T-helper 1 cell treated with Interleukin-12 subunit alpha and Interleukin-12 subunit beta and Interleukin-4 antibody, amounts not matched to agents 30 μg/mL and 1 μg/mL, for 36 hours (primary cell): ENCODE data around the gene ITFG1.

ENCODE experiments used
- H3K27ac Mint-ChIP-seq: one replicate; pipeline ENCODE4 v1.8.0; 2021; ENCODE audit warnings: mild to moderate bottlenecking, mixed read lengths
- H3K27me3 Mint-ChIP-seq: one replicate; pipeline ENCODE4 v1.8.0; 2021; ENCODE audit warnings: low read depth, mixed read lengths
- H3K36me3 Mint-ChIP-seq: one replicate; pipeline ENCODE4 v1.8.0; 2021; ENCODE audit warnings: low read depth, mixed read lengths
- H3K4me1 Mint-ChIP-seq: one replicate; pipeline ENCODE4 v1.8.0; 2021; ENCODE audit warnings: low read depth, mixed read lengths
- H3K4me3 Mint-ChIP-seq: one replicate; pipeline ENCODE4 v1.8.0; 2021; ENCODE audit warnings: mild to moderate bottlenecking, moderate library complexity, mixed read lengths
- H3K9me3 Mint-ChIP-seq: one replicate; pipeline ENCODE4 v1.8.0; 2021; ENCODE audit warnings: mixed read lengths

The ITFG1 gene

DNA sequence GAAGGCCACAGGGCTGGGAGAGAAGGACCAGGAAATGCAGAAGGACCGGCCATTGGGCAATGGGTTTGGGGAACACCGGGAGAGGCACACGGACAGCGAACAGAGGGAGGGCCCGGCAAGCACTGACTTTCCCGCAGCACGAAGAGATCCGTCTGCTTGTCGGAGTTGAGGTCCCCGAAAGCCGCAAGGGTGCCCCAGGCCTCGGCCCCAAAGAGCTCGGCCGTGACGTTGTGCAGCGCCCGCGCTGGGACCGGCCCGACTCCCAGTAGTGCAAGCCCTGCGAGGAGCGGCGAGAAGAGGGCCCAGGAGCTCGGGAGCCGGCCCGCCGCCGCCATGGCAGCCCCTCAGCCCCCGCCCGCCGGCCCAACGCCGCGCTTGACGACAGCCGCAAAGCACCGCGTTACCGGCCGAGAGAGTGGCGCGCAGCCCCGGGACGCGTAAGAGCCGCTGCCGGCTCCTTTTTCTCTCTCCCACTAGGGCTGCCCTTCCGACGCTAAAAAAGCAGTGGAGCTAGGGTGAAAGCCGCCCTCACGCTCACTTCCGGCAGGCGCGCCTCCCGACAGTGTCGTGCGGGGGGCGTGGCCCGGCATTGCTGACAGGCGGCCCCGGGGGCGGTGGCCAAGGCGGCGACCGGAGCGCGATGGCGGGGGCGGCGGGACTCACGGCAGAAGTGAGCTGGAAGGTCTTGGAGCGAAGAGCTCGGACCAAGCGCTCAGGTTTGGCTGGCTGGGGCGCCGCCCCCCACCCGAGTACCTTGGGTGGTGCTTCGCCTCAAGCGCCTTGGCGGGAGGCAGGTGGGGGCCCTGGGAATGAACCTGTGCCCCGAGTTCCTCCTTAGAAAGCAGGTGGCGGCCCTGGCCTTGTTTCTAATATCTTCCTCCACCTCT is at the start of gene ITFG1, which contains the start of gene PHKB:
Gene ITFG1 (minus strand): TSS at position 353 of the 887 bp plus-strand sequence. CDS start 18 bp downstream, at position 335.
Gene PHKB (plus strand): TSS at position 621 of the 887 bp plus-strand sequence. CDS start 20 bp downstream, at position 641.
- H3K4me3 Mint-ChIP-seq, result peak within 1 kb of the TSS; percentile 92
- no peaks in the 10 kb centered on the region for H3K9me3 Mint-ChIP-seq
- peaks cover 25% of the 10 kb centered on the region for H3K36me3 Mint-ChIP-seq
- peaks cover 38% of the 10 kb centered on the region for H3K4me1 Mint-ChIP-seq
- H3K27me3 Mint-ChIP-seq, result no peaks in the 10 kb centered on the region
- H3K27ac Mint-ChIP-seq, result peak within 1 kb of the TSS; percentile 94

DNA sequence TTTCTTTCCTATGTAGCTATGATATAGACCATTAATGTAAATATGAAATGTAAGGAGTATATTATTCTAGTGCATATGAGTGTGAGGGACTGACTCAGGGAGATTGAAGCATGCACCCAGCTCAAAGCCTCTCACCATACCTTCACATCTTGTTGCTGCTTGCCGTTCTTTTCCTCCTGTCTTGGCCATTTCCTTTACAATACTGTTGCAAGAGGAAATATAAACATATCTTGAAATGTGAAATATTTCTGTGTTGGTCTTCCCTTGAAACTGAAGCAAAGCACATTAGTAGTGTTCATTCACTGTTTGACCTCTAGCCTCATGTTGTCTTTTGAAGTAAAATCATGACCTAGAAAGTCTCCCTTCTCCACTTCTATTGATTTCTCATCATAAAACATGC is 46.8 kb upstream of the ITFG1 start:
- Mint-ChIP-seq H3K27ac (no peak overlapping the region), H3K27me3 (no peaks in the 10 kb centered on the region), H3K4me1 (peaks cover 2% of the 10 kb centered on the region), H3K9me3 (no peaks in the 10 kb centered on the region), H3K36me3 (peaks cover 35% of the 10 kb centered on the region), H3K4me3 (no peak overlapping the region)

- Mint-ChIP-seq H3K9me3 (no peaks in the 10 kb centered on the region), H3K36me3 (peaks cover 32% of the 10 kb centered on the region)
Measured at GRCh38 chr16:47506800-47507199, 45.9 kb upstream of the ITFG1 start.

DNA sequence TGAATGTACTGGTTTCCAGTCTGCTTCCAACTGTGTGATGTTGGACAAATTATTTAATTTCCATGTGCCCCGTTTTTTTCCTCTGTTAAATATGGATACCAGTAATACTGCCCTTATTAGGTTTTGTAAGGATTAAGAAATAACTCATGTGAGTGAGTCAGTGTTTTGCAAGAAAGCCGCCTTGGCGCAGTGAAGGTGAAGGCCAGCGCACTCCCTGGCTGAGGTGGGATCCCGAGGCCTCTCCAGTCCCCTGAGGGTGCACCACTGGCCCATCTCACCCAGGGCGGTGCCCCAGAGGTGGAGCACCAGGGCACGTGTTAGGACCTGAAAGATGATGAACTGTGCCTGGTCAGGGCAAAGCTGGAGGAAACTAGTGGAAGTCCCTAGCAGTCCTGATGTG is 43.7 kb upstream of the ITFG1 start:
- H3K4me3 Mint-ChIP-seq, result no peak overlapping the region
- H3K9me3 Mint-ChIP-seq, result no peaks in the 10 kb centered on the region
- H3K27me3 Mint-ChIP-seq, result no peaks in the 10 kb centered on the region
- peaks cover 35% of the 10 kb centered on the region for H3K36me3 Mint-ChIP-seq
- H3K27ac Mint-ChIP-seq, result no peak overlapping the region
- peaks cover 2% of the 10 kb centered on the region for H3K4me1 Mint-ChIP-seq

More at GRCh38 chr16:47506800-47507199, 45.9 kb upstream of the ITFG1 start:
- no peaks in the 10 kb centered on the region for H3K27me3 Mint-ChIP-seq
- peaks cover 2% of the 10 kb centered on the region for H3K4me1 Mint-ChIP-seq
- no peak overlapping the region for H3K27ac Mint-ChIP-seq
- H3K4me3 Mint-ChIP-seq, result no peak overlapping the region

DNA sequence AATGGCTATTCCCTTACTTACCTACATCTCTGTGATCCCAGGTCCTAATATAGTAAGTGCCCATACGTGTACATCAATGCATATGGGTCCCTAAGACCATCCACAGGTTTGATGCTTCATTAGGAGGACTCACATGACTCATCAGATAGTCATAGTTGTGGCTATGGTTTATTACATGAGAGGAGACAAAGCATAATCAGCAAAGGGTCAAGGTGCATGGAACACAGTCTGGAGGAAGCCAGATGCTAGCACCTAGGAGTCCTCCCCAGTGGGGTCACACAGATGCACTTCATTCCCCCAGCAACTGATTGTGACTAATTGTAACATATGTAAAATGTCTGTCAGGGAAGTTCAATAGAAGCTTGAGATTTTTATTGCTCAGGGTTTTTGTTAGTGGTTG is 43.1 kb upstream of the ITFG1 start:
- Mint-ChIP-seq H3K9me3 (no peaks in the 10 kb centered on the region), H3K4me3 (no peak overlapping the region), H3K4me1 (peaks cover 2% of the 10 kb centered on the region), H3K36me3 (peaks cover 39% of the 10 kb centered on the region), H3K27me3 (no peaks in the 10 kb centered on the region), H3K27ac (no peak overlapping the region)

DNA sequence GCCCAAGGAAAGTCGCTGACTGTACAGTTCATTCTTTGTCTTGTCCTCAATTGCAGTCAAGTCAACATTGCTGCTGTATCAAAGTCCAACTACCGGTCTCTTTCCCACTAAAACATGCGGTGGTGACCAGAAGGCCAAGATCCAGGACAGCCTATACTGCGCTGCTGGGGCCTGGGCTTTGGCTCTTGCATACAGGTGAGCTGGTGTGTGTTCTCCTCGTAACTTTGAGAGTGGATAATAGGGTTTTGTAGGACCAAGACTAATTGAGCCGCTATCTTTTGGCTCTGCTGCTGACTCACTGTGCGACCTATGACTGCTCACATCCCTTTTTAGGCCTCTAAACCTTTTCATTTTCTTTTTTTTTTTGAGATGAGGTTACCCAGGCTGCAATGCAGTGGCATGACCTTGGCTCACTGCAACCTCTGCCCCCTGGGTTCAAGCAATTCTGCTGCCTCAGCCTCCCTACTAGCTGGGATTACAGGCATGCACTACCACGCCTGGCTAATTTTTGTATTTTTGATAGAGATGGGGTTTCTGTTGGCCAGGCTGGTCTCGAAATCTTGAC is 38.9 kb upstream of the ITFG1 start:
- Mint-ChIP-seq H3K9me3 (no peaks in the 10 kb centered on the region), H3K4me1 (no peaks in the 10 kb centered on the region), H3K27ac (no peak overlapping the region), H3K36me3 (peaks cover 34% of the 10 kb centered on the region), H3K4me3 (no peak overlapping the region), H3K27me3 (no peaks in the 10 kb centered on the region)

DNA sequence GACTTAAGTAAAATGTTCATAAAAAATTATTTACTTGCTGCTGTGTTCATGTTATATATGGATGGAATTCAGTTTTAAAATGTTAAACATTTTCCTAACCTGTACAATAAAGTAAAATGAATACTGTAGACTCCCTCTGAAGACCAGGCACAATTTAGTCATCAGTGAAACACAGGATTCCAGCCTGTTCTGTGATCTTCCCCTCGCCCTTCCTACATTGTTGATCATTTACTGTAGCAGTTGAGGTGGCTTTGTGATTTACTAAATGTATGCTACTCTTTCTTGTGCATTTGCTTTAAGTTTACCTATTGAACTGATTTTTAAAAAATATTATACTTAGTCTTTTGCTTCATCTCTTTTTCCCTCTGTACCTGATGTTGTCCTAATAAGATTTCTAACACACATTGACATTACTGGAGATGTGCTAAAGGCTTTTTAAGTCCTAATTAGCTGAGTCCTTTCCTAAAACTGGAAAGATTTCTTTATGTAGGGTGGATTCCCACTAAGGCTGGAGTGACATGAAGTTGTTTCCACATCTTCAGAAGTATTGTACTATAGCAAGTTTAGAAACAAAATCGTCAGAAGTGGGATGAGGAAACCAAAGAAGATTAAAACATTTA is 38.3 kb upstream of the ITFG1 start:
- Mint-ChIP-seq H3K4me1 (no peaks in the 10 kb centered on the region), H3K4me3 (no peak overlapping the region), H3K27ac (no peak overlapping the region), H3K9me3 (no peaks in the 10 kb centered on the region), H3K36me3 (peaks cover 29% of the 10 kb centered on the region), H3K27me3 (no peaks in the 10 kb centered on the region)

DNA sequence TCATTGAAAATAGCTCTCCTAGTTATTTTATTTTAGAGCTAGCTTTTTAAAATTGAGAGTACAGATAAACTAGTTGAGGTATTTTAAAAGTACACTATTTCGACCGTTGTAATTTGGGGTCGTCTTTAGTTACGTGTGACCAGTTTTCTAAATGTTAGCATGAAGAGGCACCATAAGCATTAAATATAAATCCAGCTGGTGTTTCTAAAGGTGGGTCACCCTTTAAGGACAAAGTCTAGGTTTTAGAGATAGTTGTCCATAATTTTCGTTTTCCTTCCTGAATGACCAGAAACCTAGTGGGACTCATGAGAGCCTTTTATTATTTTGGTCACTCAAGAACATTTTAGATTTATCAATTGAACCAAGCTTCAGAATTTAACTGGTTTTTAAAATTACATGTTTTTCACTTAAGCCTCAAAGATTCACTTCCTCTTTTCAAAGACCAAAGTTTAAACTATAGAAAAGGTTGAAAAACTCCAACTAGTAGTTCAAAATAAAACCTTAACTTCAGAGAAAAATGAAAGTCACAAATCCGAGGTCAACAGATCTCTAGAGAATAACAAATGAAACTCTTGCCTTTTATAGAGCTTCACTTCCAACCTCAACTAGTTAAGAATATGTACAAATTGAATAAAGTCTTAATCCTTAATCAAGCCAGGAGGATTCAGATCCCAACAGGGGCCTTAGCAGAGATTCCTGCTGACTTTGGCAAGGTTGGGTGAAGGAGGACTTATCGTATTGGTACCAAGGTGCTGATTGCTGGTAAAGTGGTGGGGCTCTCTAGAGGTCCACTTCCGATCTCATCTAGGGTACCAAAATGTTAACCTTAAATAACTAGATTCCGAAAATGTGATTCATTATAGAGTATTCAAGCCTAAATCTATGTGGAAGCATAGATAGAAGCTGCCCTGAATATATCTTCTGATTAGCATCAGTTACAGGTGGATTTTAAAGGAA is 32.8 kb upstream of the ITFG1 start:
- H3K27me3 Mint-ChIP-seq, result no peaks in the 10 kb centered on the region
- no peak overlapping the region for H3K4me3 Mint-ChIP-seq
- peaks cover 16% of the 10 kb centered on the region for H3K9me3 Mint-ChIP-seq
- peaks cover 11% of the 10 kb centered on the region for H3K36me3 Mint-ChIP-seq
- no peak overlapping the region for H3K27ac Mint-ChIP-seq
- peaks cover 10% of the 10 kb centered on the region for H3K4me1 Mint-ChIP-seq

DNA sequence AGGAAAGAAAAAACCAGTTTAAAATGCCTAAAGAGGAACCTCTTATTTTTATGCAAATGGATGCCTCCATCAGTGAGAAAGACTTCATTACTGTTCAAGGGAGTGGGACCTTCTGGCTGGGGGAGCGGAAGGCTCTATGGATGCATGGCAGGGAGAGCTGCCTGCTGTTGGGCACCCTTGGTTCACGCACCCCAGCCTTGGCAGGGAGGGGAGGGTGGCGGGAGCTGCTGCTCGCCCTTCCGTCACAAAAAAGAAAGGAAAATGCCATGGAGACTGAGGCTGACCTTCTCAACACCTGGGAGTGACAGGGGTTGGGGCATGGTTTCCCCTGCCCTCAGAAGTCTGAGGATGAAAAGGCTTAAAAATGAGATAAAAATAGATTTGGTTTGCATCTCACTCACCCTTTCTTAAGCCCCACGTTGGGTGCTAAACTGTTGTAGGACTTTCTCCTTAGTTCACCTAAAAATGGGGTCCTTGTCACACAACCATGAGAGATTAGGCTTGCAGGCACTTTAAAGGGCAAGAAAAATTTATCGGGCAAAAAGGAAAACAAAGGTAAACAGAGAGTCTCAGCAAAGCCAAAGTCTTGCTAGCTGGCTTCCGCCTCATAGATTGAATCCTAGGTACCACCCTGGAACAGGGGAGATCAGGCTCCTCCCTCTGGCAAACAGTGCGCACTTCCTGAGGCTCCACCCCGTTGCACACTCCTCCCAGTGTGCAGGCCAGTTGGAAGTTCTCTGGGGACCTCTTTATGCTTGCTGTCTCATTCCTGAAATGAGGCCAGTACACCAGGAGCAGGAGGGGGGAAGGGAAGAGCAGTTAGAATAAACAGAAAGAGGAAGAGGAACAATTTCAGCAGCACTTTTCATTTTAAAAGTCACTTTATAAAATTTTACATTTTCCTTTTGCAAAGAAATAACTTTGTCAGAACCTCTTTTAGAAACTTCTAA is 31.8 kb upstream of the ITFG1 start:
- peak overlapping the region; percentile 69 for H3K4me3 Mint-ChIP-seq
- H3K27ac Mint-ChIP-seq, result no peak overlapping the region
- peaks cover 10% of the 10 kb centered on the region for H3K4me1 Mint-ChIP-seq
- peaks cover 6% of the 10 kb centered on the region for H3K36me3 Mint-ChIP-seq
- H3K9me3 Mint-ChIP-seq, result peaks cover 16% of the 10 kb centered on the region
- no peaks in the 10 kb centered on the region for H3K27me3 Mint-ChIP-seq

- Mint-ChIP-seq H3K9me3 (peaks cover 16% of the 10 kb centered on the region), H3K4me3 (no peak overlapping the region), H3K27me3 (no peaks in the 10 kb centered on the region), H3K36me3 (peaks cover 5% of the 10 kb centered on the region), H3K27ac (no peak overlapping the region), H3K4me1 (peaks cover 10% of the 10 kb centered on the region)
Measured at GRCh38 chr16:47492036-47492427, 31.2 kb upstream of the ITFG1 start.

GRCh38 chr16:47490471-47490870 is 29.6 kb upstream of the ITFG1 start:
- Mint-ChIP-seq H3K9me3 (peaks cover 16% of the 10 kb centered on the region), H3K4me3 (no peak overlapping the region), H3K4me1 (peaks cover 10% of the 10 kb centered on the region), H3K27me3 (no peaks in the 10 kb centered on the region), H3K36me3 (peaks cover 5% of the 10 kb centered on the region), H3K27ac (no peak overlapping the region)

GRCh38 chr16:47488051-47488450 is 27.2 kb upstream of the ITFG1 start:
- Mint-ChIP-seq H3K36me3 (peaks cover 5% of the 10 kb centered on the region), H3K4me1 (peaks cover 8% of the 10 kb centered on the region), H3K27me3 (no peaks in the 10 kb centered on the region), H3K9me3 (peaks cover 16% of the 10 kb centered on the region), H3K27ac (no peak overlapping the region), H3K4me3 (no peak overlapping the region)

DNA sequence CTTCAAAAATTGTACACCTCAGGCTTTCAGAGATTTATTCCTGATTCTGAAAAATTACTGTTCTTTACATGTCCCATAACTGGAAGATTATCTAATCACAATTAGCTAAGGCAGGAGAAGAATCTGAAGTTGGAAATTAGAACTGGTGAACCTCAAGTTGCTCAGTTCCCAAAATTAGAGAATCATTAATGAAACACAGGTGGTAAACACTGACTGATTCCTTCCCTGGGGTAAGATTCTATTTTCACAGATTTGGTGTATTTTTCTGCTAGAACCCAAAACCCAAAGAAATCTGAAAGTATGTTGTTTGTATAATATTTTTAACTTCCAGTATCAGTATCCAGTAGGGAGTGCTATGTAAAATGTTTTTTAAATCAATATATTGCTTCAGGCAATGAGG is 26.0 kb upstream of the ITFG1 start:
- H3K36me3 Mint-ChIP-seq, result peaks cover 3% of the 10 kb centered on the region
- no peak overlapping the region for H3K27ac Mint-ChIP-seq
- no peak overlapping the region for H3K4me3 Mint-ChIP-seq
- H3K4me1 Mint-ChIP-seq, result peaks cover 2% of the 10 kb centered on the region
- H3K27me3 Mint-ChIP-seq, result no peaks in the 10 kb centered on the region
- H3K9me3 Mint-ChIP-seq, result peaks cover 16% of the 10 kb centered on the region
